SKM-1 (cell line): ENCODE results near the gene ZNF416.
A peak's percentile ranks its signal among the peaks of the same experiment; 100 is the strongest.

Experiments used
- DNase-seq: peaks from one replicate; lab custom pipeline; 2025; ENCODE audit not compliant: unreplicated experiment; lab: John Stamatoyannopoulos, UW

The ZNF416 gene

DNA sequence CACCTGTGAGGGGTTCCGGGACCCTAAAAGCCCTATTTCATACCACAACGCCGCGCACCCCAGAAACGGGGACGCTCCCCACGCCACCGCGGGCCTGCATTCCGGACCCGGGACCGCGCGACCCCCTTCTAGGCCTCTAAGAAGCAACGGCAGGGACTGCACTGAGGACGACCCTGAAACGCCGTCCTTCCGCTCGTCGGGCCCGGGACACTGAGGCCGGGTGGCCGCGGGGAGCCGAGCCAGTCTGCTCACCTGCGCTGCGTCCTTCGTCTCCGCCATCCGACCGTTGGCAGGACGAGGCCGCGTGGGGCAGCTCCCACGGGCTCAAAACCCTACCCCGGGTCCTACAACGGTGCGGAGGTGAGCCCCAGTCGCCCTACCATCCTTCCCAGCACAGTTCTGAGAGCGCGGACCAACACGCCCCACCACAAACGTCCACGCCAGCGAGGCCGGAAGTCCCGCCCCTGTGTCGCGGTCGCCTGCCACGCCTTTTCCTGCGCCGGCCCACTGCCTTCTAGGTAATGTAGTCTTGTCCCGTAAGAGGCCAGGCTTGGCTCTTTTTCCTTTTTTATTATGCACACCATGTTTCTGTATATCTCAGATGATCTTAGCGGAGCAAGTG, 19.2 kb downstream of the ZNF416 start, which contains the start of gene ZNF550:
Gene ZNF550, minus strand, starts transcription at position 460 of the 622 bp plus-strand sequence. Its CDS starts 181 bp downstream, at position 279.
- peak; percentile 55 for DNase-seq

DNA sequence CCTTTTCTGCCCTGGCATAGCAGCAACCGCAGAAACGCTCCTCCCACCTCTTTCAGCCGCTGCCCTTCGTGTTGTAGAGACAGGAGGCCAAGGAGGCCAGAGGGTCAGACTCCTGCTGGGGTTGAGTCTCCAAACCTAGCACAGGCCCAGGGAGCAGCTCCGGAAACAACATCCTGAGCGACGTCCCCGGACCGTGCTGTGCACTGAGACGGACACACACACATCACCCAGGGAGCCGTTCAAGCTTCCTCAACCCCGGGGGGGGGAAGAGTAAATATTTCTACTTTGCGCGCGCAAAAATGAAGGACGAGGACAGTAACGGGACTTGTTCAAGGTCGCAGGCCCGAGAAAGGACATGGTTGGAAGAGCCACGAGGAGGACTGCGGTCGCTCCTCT, 19.7 kb downstream of the ZNF416 start:
- no peak for DNase-seq

DNA sequence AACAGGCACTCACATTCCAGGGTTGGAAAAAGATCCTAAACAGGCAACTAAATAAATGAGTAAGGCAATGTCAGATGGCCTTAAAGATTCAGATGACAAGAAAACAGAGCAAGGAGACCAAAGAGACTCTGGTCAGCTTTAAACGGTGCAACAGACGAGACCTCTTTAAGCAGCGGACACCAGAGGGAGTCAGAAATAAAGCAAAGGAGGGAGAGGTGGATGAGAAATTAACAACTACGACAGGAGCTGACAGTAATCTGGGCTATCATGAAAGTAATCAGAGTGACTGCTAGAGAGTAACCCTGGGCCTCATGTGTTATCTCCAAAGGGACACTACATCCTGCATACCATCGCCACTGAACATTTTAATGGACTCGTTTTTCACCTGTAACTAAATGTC, 20.2 kb downstream of the ZNF416 start:
- no peak for DNase-seq

DNA sequence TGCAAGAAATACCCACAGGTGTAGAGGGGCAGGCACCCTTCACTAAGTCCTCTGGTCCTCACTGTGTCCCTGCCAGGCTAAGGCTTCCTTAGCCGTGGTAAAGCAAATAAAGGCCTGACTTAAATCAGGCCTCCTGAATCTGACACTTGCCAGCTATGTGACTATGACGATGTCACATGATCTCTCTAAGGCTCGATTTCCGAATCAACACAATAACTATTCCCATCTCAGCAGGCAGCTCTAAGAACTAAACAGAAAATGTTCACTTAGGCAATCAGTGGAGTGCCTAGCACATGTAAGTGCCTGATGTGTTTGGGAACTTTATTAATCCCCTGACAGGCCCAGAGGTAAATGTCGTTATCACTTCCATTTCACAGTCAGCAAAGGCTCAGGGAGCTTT, 21.1 kb downstream of the ZNF416 start:
- DNase-seq: no peak

DNA sequence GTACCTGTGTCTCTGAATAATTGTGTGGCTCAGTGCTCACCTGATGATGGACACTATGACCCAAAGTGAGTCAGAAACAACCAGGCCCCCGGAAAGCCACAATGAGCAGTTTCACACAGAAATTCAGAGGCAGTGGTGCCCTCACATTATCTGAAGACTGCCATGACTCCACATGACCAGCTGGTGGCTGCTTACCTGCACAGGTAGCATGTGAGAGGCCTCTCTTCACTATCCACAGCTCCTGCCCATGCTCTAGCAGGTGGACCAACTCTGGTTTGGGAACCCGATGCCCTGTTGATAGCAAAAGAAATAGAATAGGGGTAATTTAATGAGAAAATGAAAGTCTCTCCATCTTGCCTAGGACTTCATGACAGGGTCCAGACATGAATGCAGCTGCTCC, 26.3 kb downstream of the ZNF416 start:
- DNase-seq: no peak

DNA sequence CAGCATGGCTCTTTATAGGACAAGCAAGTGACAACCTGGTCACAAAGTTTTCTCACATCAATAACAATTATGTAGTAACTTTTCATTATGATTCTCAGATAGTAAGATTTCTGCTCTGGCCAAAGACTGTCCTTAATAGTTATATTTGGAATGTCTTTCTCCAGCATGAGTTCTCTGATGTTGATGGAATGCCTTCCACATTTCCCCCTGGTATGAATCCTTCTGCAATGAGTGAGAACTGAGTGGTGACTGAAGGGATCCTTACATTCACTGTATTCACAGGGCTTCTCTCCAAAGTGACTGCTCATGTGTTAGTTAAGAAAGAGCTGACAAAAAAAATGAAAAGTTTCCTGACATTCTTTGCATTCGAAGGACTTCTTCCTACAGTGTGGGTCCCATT, 32.2 kb downstream of the ZNF416 start:
- DNase-seq: no peak

DNA sequence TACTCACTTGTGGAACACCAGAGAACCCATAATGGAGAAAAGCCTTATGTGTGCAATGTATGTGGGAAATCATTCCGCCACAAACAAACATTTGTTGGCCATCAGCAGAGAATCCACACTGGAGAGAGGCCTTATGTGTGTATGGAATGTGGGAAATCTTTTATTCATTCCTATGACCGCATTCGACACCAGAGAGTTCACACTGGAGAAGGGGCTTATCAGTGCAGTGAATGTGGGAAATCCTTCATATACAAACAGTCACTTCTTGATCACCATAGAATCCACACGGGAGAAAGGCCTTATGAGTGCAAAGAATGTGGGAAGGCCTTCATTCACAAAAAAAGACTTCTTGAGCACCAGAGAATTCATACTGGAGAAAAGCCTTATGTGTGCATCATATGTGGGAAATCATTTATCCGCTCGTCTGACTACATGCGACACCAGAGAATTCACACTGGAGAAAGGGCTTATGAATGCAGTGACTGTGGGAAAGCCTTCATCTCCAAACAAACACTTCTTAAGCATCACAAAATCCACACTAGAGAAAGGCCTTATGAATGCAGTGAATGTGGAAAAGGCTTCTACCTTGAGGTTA, 40.7 kb downstream of the ZNF416 start:
- no peak for DNase-seq

DNA sequence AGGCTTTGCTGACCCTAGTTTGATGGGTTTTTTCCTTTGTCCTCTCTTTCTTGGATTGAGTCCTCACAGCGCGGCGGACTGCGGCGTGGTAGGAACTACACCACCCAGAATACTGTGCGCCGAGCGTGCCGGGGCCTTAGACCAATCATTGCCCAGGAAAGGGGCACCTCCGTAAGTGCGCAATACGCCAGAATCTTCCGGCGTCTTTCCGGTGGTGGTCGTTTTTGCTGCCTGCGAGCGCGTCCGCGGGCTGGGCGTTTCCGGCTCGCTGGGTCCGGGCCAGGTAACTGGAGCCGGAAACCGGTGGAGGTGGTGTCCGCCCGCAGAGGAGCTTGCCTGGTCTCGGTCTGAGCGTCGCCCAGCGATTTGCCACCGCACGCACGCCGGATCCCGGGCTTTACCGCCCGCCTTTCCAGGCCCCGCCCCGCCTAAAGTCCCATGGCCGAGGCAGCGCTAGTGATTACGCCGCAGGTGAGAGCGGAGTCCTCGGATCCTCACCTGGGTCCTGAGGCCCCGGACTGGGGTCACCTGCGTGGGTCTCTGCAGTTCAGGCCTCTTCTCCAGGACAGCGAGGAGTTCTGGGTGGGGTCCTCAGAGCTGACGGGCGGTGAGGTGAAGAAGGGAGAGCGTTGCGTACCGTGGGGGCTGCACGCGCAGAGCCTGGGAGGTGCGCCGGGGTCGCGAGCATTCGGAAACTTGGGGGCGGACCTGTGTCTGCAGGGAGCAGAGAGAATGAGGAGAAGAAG, 51.4 kb downstream of the ZNF416 start, which contains the start of gene ZNF549:
Gene ZNF549, plus strand, starts transcription at position 221 of the 746 bp plus-strand sequence. Its CDS starts 218 bp downstream, at position 439.
- peak; percentile 28 for DNase-seq
